Spleen (tissue), 11 donors: ENCODE measurements around the gene SMU1. TPM values are rescaled to one million over a fixed set of nuclear protein-coding genes. Genes with fewer than 3 reads are reported as not detected.

Experiments
- DNase-seq: peaks from one replicate; pipeline ENCODE4 v3.0.0-alpha.2; 2020
- H3K27ac ChIP-seq, 8 donors: fragments of 200-600 bp; sonication (generic) in 7 of 8; 1 replicate in 4 of 8; 2 replicates in 4 of 8; pipeline versions ENCODE4 v1.5.0 to v1.8.0; 2016 to 2021; ENCODE audit warnings: inconsistent platforms in 4 of 8, mild to moderate bottlenecking in 4 of 8, moderate library complexity in 1 of 8
- H3K27me3 ChIP-seq, 7 donors: fragments of 200-600 bp; sonication (generic) in 6 of 7; replicated peaks in 1 of 7; 1 replicate in 4 of 7; 2 replicates in 3 of 7; pipeline versions ENCODE4 v1.5.0 to v1.8.0; 2016 to 2021; ENCODE audit warnings: inconsistent platforms in 3 of 7, mild to moderate bottlenecking in 1 of 7
- H3K36me3 ChIP-seq, 6 donors: fragments of 200-600 bp; sonication (generic) in 5 of 6; 1 replicate in 4 of 6; 2 replicates in 2 of 6; pipeline versions ENCODE4 v1.5.0 to v1.8.0; 2016 to 2021; ENCODE audit warnings: inconsistent platforms in 2 of 6
- H3K4me1 ChIP-seq, 6 donors: fragments of 200-600 bp; sonication (generic) in 5 of 6; 1 replicate in 3 of 6; 2 replicates in 3 of 6; pipeline versions ENCODE4 v1.5.0 to v1.8.0; 2016 to 2021; ENCODE audit warnings: inconsistent platforms in 3 of 6
- H3K4me3 ChIP-seq, 8 donors: fragments of 200-600 bp; sonication (generic) in 7 of 8; 1 replicate in 4 of 8; 2 replicates in 4 of 8; pipeline versions ENCODE4 v1.5.0 to v1.8.0; 2016 to 2021; ENCODE audit warnings: inconsistent platforms in 4 of 8, mild to moderate bottlenecking in 4 of 8, moderate library complexity in 2 of 8
- H3K9me3 ChIP-seq, 8 donors: fragments of 200-600 bp; sonication (generic) in 7 of 8; 1 replicate in 4 of 8; 2 replicates in 4 of 8; pipeline versions ENCODE4 v1.5.0 to v1.8.0; 2016 to 2021; ENCODE audit warnings: inconsistent platforms in 4 of 8
- POLR2A ChIP-seq, 3 donors: fragments of 450-650 bp; IDR thresholded peaks; one replicate each; pipeline ENCODE4 v1.5.1; 2017; ENCODE audit warnings: antibody characterized with exemption in 3 of 3, mild to moderate bottlenecking in 1 of 3
- POLR2AphosphoS5 ChIP-seq, 3 donors: sonication (generic); formaldehyde crosslinking; IDR thresholded peaks; one replicate each; pipeline ENCODE4 v1.5.1; 2017; ENCODE audit warnings: antibody characterized with exemption in 3 of 3
- WGBS, 5 donors: extraction: QIAGEN DNeasy Blood & Tissue Kit in 3 of 5; methylation state at CpG; one replicate each; pipeline versions ENCODE4 v1.1.5 to v1.1.7; 2013 to 2018; 5-methylcytosine and 5-hydroxymethylcytosine counted together
- intact Hi-C: fragments of 100-400 bp; cut with DNase I; formaldehyde crosslinking; loops from one replicate; pipeline ENCODE4 v1.15.0; 2023; ENCODE audit warnings: low total_unique reads
- polyA plus RNA-seq, 3 donors: library from polyadenylated mRNA; stranded (reverse); fragments of 200-250 nt; gene quantifications; one replicate each; pipeline ENCODE4 v1.2.1, GENCODE V29; 2013
- total RNA-seq, 7 donors: library from RNA; depleted of rRNA in 3 of 7; stranded (reverse); fragments of >200 nt in 3 of 7; fragmentation: NEBNext Ultra II Directional in 4 of 7; extraction: Animal tissue kit (Norgen Biotek cat#: 25700) in 4 of 7; gene quantifications; one replicate each; pipeline versions ENCODE4 v1.1.0 to v1.2.1, GENCODE V29; 2016 to 2021
- TF ChIP-seq, protein P1 (sequence below), 11 experiments: fragments of 200-600 bp in 7 of 11; fragments of 450-650 bp in 4 of 11; sonication (generic) in 4 of 11; IDR thresholded peaks in 8 of 11; conservative IDR thresholded peaks in 3 of 11; 1 replicate in 7 of 11; 2 replicates in 4 of 11; pipeline versions ENCODE4 v1.4.0 to v1.8.0; 2016 to 2021; ENCODE audit warnings: antibody characterized with exemption in 11 of 11, inconsistent platforms in 4 of 11, mild to moderate bottlenecking in 1 of 11
- donor health status: healthy with polysubstance abuse.
- donor health status: DM: no; HTN: no; CAD: no; lungs with moderate emphysema.
- donor health status: DM: no; HTN: no; CAD: no.
- donor health status: Bipolar disorder and iron deficiency.
- donor health status: healthy.
- donor health status: DM: no; HTN: no; CAD: no.
- donor health status: DM: yes; HTN: yes; CAD: no.

SMU1 gene
- total and polyA plus RNA-seq, 10 donors: 7.2 to 23.3 (median 18.8) TPM

DNA sequence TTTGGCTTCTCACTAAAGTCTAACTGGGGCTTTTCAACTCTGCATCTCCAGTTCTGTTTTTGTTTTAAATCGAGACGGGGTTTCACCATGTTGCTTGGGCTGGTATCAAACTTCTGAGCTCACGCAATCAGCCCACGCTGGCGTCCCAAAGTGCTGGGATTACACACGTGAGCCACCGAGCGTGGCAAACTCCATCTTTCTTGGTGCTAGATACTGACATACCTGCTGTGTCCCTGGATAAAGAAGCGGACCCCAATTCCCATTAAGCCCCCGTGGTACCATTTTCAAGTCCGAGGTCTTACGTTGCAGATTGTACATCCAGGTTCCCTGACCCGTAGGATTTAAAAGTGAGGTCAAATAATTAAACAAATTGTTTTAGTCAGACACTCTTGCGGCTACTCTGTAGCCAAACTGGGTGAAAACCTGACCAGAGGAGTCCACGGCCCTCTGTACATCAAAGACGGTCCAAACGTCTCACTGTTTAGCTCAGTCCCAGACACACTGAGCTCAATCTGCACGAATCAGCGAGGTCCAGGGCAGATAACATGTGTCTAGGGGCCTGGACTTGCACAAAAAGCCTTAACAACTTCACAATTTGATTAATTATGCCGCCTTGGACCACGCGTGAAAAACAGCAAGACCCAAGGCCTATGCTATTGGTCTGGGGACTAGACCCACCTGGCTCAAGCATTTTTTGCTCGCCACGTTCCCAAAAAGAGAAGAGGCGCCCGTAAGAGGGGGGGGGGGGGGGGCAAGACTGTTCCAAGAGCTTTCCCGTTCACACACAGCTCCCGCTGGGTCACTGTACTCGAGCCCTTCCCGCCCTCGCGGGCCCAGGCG lies 52.1 kb downstream of the SMU1 start:
- no peak for DNase-seq
- Histone ChIP-seq H3K27me3 (no peaks in the 10 kb centered on the region), H3K9me3 (no peaks in the 10 kb centered on the region), H3K4me3 (peak overlapping the region; percentile 67 to 97 (median 88)), H3K36me3 (peaks cover 0 to 46% (median 22%) of the 10 kb centered on the region in 6 donors), H3K27ac (peak overlapping the region; percentile 98 to 100 (median 100)), H3K4me1 (peaks cover 40 to 66% (median 56%) of the 10 kb centered on the region in 6 donors)
- WGBS, 5 donors: 18 to 36% (median 25%) methylated on average over 22 to 33 of the region's 33 CpGs
- intact Hi-C loops: no loop called here
- TF ChIP-seq, protein P1, sequence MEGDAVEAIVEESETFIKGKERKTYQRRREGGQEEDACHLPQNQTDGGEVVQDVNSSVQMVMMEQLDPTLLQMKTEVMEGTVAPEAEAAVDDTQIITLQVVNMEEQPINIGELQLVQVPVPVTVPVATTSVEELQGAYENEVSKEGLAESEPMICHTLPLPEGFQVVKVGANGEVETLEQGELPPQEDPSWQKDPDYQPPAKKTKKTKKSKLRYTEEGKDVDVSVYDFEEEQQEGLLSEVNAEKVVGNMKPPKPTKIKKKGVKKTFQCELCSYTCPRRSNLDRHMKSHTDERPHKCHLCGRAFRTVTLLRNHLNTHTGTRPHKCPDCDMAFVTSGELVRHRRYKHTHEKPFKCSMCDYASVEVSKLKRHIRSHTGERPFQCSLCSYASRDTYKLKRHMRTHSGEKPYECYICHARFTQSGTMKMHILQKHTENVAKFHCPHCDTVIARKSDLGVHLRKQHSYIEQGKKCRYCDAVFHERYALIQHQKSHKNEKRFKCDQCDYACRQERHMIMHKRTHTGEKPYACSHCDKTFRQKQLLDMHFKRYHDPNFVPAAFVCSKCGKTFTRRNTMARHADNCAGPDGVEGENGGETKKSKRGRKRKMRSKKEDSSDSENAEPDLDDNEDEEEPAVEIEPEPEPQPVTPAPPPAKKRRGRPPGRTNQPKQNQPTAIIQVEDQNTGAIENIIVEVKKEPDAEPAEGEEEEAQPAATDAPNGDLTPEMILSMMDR (IDR thresholded peaks at IDR 0.05 in 8 of 11, conservative IDR thresholded peaks at IDR 0.05 in 3 of 11): no peak
- TF ChIP-seq POLR2AphosphoS5 (IDR thresholded peaks at IDR 0.05) (no peak), POLR2A (IDR thresholded peaks at IDR 0.05) (no peak)

DNA sequence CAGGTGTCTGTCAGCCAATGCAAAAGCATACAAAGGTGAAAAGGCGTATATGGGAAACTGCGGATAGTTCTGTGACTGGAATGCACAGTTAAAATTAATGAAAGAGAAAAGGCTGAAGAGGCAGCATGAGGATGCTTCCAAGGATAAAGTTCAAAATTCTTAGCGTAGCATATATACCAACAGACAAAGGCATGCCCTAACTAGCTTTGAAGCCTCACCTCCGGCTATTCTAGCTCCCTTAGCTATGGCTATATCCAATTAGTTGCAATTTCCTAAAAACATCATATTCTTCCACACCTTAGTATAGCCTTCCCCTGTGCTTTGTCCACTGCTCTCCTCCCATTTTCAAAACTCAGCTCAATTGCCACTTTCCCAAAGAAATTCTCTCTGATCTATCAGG lies 52.8 kb downstream of the SMU1 start:
- peaks cover 33 to 59% (median 50%) of the 10 kb centered on the region in 6 donors for H3K4me1 ChIP-seq
- TF ChIP-seq, protein P1 (IDR thresholded peaks at IDR 0.05 in 8 of 11, conservative IDR thresholded peaks at IDR 0.05 in 3 of 11): no peak
- TF ChIP-seq POLR2A (IDR thresholded peaks at IDR 0.05) (no peak), POLR2AphosphoS5 (IDR thresholded peaks at IDR 0.05) (no peak)
- 91 to 98% (median 93%) methylated on average over 4 of the region's 4 CpGs for WGBS, 5 donors
- peaks cover 0 to 43% (median 19%) of the 10 kb centered on the region in 6 donors for H3K36me3 ChIP-seq
- H3K27me3 ChIP-seq: no peaks in the 10 kb centered on the region
- peak overlapping the region in 7 of 8 donors; percentile 98 to 100 (median 100) for H3K27ac ChIP-seq
- intact Hi-C loops: no loop called here
- no peak for DNase-seq
- H3K4me3 ChIP-seq: peak overlapping the region in 4 of 8 donors; percentile 85 to 94 (median 88)
- H3K9me3 ChIP-seq: no peaks in the 10 kb centered on the region

DNA sequence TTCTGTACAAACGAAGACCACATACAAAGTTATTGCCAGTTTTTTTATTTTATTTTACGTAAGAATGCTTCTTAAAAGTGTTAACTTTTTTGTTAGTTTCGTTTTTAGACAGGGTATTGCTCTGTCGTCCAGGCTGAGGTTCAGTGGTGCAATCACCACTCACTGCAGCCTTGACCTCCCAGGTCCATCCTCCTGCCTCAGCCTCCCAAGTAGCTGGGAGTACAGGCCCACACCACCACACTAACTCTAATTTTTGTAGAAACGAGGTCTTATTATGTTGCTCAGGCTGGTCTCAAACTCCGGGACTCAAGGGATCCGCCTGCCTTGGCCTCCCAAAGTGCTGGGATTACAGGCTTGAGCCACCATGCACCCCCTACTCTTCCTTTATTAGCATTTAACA lies 53.7 kb downstream of the SMU1 start:
- peak overlapping the region in 4 of 8 donors; percentile 12 to 100 (median 36) for H3K27ac ChIP-seq
- no peak overlapping the region for H3K4me3 ChIP-seq
- peaks cover 25 to 50% (median 40%) of the 10 kb centered on the region in 6 donors for H3K4me1 ChIP-seq
- WGBS, 5 donors: 72 to 82% (median 78%) methylated on average over 7 of the region's 7 CpGs
- no peak for DNase-seq
- TF ChIP-seq POLR2AphosphoS5 (IDR thresholded peaks at IDR 0.05) (no peak), POLR2A (IDR thresholded peaks at IDR 0.05) (no peak)
- TF ChIP-seq, protein P1 (IDR thresholded peaks at IDR 0.05 in 8 of 11, conservative IDR thresholded peaks at IDR 0.05 in 3 of 11): no peak
- peaks cover 0 to 41% (median 13%) of the 10 kb centered on the region in 6 donors for H3K36me3 ChIP-seq
- H3K9me3 ChIP-seq: no peaks in the 10 kb centered on the region
- intact Hi-C loops: no loop called here
- no peaks in the 10 kb centered on the region for H3K27me3 ChIP-seq

DNA sequence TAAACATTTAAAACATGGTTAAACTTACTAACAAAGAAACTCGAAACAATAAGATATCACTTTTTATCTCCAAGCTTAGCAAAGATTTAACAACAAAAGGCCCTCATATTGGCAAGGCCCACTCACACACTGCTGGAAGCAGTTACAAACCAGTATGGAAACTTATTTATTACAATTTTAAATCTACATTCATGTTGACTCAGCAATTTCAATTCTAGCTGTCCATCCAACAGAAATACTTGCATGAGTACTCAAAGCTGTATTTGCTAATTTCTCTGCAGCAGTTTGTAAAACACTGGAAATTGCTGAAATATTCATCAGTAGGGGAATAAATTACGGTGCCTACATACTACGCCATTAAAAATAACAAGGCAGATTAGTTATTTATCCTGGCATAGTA lies 54.2 kb downstream of the SMU1 start:
- H3K4me3 ChIP-seq: no peak overlapping the region
- no peaks in the 10 kb centered on the region for H3K9me3 ChIP-seq
- 86 to 95% (median 91%) methylated on average over 3 of the region's 3 CpGs for WGBS, 5 donors
- DNase-seq: no peak
- peaks cover 0 to 38% (median 9%) of the 10 kb centered on the region in 6 donors for H3K36me3 ChIP-seq
- no peaks in the 10 kb centered on the region for H3K27me3 ChIP-seq
- H3K27ac ChIP-seq: peak overlapping the region in 3 of 8 donors; percentile 12 to 36 (median 36)
- intact Hi-C loops: no loop called here
- peaks cover 21 to 45% (median 36%) of the 10 kb centered on the region in 6 donors for H3K4me1 ChIP-seq
- TF ChIP-seq, protein P1 (IDR thresholded peaks at IDR 0.05 in 8 of 11, conservative IDR thresholded peaks at IDR 0.05 in 3 of 11): no peak
- TF ChIP-seq POLR2AphosphoS5 (IDR thresholded peaks at IDR 0.05) (no peak), POLR2A (IDR thresholded peaks at IDR 0.05) (no peak)
